ENCODE measurements around the gene COG7.

COG7 gene

DNA sequence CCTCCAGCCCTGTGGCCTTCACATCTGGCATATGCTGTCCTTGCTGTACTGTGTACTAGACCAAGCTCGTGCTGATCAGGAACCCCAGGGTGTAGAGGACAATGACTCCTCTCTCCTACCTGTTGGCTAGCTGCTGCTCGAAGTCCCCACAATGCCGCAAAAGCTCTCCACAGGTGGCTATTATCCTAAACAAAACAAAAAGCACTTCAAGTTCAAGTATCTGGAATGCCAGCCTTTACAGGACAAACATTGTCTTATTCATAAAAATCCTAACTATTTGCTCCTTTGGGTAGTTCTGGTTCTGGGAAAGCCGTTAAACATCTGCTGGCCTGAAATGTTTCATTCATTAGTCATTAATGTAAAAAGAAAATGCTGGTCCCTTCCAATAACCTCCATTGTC, 42.8 kb downstream of the COG7 start:
- no peak for ATAC-seq
- no peak for TF ChIP-seq ZNF70 (CRISPR knock-in tag; IDR thresholded peaks at IDR 0.05)
- TF ChIP-seq, protein P1, sequence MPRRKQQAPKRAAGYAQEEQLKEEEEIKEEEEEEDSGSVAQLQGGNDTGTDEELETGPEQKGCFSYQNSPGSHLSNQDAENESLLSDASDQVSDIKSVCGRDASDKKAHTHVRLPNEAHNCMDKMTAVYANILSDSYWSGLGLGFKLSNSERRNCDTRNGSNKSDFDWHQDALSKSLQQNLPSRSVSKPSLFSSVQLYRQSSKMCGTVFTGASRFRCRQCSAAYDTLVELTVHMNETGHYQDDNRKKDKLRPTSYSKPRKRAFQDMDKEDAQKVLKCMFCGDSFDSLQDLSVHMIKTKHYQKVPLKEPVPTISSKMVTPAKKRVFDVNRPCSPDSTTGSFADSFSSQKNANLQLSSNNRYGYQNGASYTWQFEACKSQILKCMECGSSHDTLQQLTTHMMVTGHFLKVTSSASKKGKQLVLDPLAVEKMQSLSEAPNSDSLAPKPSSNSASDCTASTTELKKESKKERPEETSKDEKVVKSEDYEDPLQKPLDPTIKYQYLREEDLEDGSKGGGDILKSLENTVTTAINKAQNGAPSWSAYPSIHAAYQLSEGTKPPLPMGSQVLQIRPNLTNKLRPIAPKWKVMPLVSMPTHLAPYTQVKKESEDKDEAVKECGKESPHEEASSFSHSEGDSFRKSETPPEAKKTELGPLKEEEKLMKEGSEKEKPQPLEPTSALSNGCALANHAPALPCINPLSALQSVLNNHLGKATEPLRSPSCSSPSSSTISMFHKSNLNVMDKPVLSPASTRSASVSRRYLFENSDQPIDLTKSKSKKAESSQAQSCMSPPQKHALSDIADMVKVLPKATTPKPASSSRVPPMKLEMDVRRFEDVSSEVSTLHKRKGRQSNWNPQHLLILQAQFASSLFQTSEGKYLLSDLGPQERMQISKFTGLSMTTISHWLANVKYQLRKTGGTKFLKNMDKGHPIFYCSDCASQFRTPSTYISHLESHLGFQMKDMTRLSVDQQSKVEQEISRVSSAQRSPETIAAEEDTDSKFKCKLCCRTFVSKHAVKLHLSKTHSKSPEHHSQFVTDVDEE (CRISPR knock-in tag; IDR thresholded peaks at IDR 0.05) = no peak
- no peak for TF ChIP-seq ARNTL (CRISPR knock-in tag; IDR thresholded peaks at IDR 0.05; ENCODE audit: borderline replicate concordance, low read depth)
- no peak for TF ChIP-seq CSRNP3 (CRISPR knock-in tag; IDR thresholded peaks at IDR 0.05)
- TF ChIP-seq PATZ1 (CRISPR knock-in tag; IDR thresholded peaks at IDR 0.05; ENCODE audit: borderline replicate concordance) = no peak
- TF ChIP-seq CSDC2 (CRISPR knock-in tag; IDR thresholded peaks at IDR 0.05) = no peak
- TF ChIP-seq OSR1 (CRISPR knock-in tag; IDR thresholded peaks at IDR 0.05) = no peak
- TF ChIP-seq ZNF565 (CRISPR knock-in tag; conservative IDR thresholded peaks at IDR 0.05; ENCODE audit: low read depth) = no peak

DNA sequence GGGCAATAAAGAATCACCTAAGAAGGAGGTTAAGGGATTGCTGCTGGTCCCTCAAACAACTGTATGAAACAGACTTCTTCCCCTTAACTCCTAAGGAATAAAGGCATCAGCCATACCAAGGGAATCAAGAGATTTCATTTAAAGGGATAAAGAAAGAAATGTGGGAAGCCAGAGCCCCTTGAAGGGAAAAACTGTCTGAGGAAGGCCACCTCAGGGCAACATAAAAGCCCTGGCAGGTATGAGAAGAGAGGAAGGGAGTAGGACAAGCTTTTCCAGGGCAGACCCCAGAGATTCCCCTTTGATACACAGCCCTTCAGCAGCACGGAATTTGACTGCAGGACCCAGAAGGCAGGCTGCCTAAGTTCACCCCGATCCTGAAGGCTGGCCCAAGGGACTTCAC, 43.5 kb downstream of the COG7 start:
- ATAC-seq = no peak
- TF ChIP-seq, protein P1 (CRISPR knock-in tag; IDR thresholded peaks at IDR 0.05) = no peak
- TF ChIP-seq PATZ1 (CRISPR knock-in tag; IDR thresholded peaks at IDR 0.05; ENCODE audit: borderline replicate concordance) (no peak), ZFP30 (CRISPR knock-in tag; IDR thresholded peaks at IDR 0.05) (no peak), ARNTL (CRISPR knock-in tag; IDR thresholded peaks at IDR 0.05; ENCODE audit: borderline replicate concordance, low read depth) (no peak), ZNF70 (CRISPR knock-in tag; IDR thresholded peaks at IDR 0.05) (no peak), ZNF565 (CRISPR knock-in tag; conservative IDR thresholded peaks at IDR 0.05; ENCODE audit: low read depth) (no peak), PPARA (CRISPR knock-in tag; IDR thresholded peaks at IDR 0.05; ENCODE audit: borderline replicate concordance) (no peak), BACH2 (CRISPR knock-in tag; IDR thresholded peaks at IDR 0.05; ENCODE audit: borderline replicate concordance) (no peak), ESRRG (CRISPR knock-in tag; IDR thresholded peaks at IDR 0.05) (no peak), ZC3H10 (CRISPR knock-in tag; IDR thresholded peaks at IDR 0.05) (no peak), CSDC2 (CRISPR knock-in tag; IDR thresholded peaks at IDR 0.05) (no peak), TCF4 (CRISPR knock-in tag; IDR thresholded peaks at IDR 0.05; ENCODE audit: borderline replicate concordance) (no peak), CSRNP3 (CRISPR knock-in tag; IDR thresholded peaks at IDR 0.05) (no peak)
- TF ChIP-seq, protein P2, sequence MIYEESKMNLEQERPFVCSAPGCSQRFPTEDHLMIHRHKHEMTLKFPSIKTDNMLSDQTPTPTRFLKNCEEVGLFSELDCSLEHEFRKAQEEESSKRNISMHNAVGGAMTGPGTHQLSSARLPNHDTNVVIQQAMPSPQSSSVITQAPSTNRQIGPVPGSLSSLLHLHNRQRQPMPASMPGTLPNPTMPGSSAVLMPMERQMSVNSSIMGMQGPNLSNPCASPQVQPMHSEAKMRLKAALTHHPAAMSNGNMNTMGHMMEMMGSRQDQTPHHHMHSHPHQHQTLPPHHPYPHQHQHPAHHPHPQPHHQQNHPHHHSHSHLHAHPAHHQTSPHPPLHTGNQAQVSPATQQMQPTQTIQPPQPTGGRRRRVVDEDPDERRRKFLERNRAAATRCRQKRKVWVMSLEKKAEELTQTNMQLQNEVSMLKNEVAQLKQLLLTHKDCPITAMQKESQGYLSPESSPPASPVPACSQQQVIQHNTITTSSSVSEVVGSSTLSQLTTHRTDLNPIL (CRISPR knock-in tag; IDR thresholded peaks at IDR 0.05; ENCODE audit: low read depth) = no peak
- TF ChIP-seq, protein P3, sequence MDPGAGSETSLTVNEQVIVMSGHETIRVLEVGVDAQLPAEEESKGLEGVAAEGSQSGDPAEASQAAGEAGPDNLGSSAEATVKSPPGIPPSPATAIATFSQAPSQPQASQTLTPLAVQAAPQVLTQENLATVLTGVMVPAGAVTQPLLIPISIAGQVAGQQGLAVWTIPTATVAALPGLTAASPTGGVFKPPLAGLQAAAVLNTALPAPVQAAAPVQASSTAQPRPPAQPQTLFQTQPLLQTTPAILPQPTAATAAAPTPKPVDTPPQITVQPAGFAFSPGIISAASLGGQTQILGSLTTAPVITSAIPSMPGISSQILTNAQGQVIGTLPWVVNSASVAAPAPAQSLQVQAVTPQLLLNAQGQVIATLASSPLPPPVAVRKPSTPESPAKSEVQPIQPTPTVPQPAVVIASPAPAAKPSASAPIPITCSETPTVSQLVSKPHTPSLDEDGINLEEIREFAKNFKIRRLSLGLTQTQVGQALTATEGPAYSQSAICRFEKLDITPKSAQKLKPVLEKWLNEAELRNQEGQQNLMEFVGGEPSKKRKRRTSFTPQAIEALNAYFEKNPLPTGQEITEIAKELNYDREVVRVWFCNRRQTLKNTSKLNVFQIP (CRISPR knock-in tag; IDR thresholded peaks at IDR 0.05; ENCODE audit: borderline replicate concordance, low read depth) = no peak
